GM21390 (cell line): ENCODE data around the gene IGFBP6.
A peak's percentile ranks its signal among the peaks of the same experiment; 100 is the strongest.
"Not testable (repeated sequence)": the region's sequence is repeated elsewhere in the genome, so short reads cannot be mapped to it uniquely, and the experiment has no call there.

Source experiments
- ATAC-seq: cut with Tn5 transposase; IDR thresholded peaks from one replicate; pipeline ENCODE4 v1.9.1; 2021; ENCODE audit not compliant: unreplicated experiment

Gene IGFBP6

DNA sequence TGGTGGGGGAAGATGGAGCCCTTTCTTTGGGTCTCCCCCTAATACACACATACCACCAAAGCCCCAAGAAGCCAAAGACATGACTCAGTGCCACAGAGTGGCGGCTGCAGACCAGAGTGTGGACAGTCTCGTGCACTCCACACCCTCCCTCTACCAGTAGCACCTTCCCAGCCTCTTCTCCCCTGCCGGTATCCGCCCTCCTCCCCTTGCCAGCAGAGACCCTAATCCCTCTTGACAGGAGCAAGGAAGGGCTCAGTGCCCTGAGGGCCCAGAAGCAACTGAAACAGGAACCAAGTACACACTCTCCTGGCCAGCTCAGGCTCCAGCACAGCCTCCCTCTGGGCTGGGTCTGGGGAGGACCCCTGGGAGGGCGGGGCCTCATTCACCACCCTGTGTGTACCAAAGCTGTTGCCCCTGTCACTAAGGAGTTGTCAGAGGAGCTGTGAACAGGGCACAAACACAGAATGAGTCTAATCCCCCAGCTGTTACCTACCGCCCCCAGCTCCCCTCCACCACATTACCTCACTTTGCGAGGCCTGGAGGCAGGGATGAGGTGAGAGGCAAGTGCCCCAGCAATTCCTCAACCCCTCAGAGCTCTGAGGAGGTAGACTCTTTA, 26.5 kb upstream of the IGFBP6 start:
- ATAC-seq = no peak

DNA sequence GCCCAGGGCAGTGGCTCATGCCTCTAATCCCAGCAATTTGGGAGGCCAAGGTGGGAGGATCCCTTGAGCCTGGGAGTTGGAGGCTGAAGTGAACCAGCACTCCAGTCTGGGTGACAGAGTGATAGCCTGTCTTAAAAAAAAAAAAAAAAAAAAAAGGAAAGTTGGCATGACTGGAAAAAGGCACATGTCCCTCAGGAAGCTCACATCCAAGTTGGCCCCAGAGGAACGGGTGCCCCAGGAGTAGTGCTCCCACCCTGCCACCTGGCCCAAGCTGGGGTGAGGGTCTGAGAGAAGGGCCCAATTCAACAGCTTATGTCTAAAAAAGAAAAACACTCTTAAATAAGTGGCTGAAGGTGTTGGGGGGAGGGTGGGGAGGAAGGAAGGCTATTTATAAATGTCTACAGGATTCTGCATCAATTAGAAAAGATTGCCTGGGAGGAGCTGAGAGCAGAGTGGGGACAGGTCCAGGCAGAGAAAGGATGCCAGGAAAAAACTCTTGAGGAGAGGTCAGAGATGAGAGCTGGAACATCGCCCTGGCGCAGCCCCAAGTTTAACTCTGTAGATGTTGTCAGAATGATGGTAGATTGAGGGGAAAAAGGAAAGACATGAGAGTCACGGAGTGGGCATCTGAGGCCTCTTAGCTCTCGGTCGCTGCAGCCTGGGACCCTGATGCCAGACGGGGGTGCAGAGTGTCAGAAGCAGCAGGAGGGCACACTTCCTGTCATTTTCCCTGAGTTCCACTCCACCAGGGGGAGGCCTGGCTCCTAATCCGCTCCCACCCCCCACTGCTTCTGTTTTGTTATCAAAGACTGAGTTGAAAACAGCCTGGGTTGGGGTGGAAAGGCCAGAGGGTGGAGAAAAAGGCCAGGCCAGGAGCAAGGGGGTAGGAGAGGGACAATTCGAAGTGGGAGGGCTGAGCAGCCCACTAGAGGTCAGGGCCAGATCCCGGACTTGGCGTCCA, 25.6 kb upstream of the IGFBP6 start:
- ATAC-seq = no peak

DNA sequence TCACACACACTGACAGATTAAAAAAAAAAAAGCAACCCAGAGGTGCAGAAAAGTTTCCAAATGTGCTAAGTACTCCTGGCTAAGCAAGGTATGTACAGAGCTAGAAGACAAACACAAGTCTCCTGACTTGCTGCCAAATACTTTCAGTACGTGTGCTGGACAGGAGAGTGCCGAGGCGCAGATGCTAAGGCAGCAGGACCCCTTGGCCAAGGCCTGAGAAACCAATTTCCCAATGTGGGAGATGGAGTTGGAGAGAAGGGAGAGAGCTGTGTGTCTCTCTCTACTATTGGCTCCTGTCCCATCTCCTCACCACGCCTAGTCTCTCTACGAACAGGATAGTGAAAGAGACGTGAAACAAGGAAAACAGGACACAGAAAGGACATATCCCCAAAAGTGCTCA, 23.6 kb upstream of the IGFBP6 start:
- ATAC-seq = no peak

DNA sequence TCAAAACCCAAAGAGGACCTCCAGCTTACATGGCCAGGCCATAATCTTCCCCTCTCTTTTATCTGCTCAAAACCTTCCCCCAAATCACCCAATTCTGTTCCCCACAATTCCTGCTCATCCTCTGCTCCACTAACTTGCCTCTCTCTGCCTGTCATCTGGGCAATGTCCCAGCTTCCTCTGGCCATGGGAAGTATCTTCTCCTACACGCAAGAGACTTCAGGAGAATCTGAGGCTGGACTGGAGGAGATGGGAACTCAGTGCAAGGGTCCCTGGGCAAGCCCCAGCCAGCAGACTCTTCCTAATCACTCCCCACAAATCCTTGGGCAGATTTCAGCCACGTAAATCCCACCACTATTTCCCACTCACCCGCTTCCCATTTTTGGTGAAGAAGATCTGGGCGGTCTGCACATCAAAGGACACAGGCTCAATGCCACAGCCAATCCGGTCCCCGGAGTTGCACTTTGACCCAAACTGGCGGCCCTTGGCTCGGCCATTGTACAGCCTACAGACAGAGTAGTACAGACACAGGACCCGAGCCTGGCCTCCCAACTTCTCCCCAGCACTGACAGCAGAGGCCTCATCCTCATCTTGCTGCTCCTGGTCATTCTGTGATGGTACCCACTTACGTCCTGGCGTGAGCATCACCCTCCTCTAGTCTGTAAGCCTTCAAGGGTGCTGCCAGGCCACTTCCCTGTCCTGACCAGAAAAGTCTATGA, 23.0 kb upstream of the IGFBP6 start:
- no peak for ATAC-seq

DNA sequence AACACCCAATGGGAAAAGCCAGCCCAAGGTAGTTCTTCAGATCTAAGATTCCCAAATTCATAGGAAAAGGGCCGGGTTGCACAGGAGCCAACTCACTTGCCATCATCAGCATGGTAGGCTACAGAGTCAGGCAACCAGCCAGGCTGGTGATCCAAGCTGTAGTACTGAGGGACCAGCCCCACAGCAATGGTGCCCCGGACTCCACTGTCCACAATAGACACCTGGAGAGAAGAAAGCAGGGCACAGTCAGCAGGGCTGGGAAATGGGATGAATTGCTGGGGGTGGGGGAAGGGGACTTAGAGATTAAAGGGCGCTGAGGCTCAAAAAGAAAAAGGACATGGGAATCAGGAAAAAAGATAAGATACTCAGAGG, 22.5 kb upstream of the IGFBP6 start:
- ATAC-seq = no peak

DNA sequence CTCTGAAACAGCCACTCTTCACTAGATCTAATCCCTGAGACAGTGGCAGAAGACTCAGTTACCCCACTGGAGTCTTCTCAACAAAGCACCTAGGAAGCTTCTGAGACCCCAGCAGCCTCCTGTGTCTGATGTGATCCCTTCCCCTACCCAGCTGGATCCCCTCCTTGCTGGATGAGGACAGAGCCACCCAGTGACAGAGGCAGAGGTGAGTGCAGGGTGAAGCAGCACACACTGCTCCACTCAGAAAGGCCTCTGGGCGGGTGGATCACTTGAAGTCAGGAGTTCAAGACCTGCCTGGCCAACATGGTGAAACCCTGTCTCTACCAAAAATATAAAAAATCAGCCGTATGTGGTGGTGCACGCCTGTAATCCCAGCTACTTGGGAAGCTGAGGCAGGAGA, 21.0 kb upstream of the IGFBP6 start:
- no peak for ATAC-seq

DNA sequence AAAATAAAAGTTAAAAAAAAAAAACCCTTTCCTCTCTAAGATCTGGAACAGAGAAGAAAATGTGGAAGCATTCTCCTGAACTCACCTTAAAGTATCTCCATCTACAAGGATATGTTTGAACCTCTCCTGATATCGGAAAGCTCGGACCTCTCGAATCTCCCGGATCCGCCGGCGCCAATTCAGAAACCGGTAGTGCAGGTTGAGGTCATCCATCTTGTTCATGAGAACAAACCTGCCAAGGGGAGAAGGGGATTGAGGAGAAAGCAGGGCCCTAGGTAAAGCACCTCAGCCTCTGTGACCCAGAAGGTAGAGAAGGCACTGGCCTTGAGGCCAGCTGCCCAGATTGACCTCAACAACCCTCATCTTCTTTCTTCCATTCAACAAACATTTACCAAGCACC, 20.4 kb upstream of the IGFBP6 start:
- no peak for ATAC-seq

DNA sequence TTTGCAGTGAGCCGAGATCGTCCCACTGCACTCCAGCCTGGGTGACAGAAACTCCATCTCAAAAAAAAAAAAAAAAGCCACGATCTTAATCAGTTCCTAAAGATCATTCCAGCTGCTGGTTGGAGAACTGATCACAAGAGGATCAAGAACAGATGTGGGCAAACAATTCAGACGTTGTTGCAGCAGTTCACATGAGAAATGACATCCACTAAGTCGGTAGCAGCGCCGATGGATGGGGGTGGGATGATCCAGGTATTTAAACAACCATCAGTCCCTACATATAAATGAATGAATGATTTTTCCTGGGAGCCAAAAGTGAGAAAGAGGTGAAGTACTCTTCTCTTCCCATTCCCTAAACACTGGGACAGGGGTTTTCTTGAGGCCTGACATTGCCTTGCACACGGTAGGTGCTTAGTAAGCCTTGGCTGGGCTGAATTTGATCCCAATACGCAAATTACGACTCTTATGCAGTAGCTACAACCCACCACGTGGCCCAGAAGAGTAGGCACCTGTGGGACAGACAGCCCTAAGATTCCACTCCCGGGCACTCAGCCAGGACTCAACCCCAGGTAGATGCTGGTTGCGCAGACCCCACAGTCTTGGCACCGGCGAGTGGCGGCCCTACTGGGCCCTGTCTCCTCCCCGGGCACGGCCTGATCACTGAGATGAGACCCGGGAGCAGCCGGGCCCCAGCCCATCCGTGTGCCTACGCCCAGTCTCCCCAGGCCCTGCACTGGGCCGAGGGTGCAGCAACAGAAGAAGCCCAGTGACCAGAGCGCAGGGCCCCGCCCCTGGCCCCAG, 18.8 kb upstream of the IGFBP6 start:
- peak; percentile 6 for ATAC-seq

DNA sequence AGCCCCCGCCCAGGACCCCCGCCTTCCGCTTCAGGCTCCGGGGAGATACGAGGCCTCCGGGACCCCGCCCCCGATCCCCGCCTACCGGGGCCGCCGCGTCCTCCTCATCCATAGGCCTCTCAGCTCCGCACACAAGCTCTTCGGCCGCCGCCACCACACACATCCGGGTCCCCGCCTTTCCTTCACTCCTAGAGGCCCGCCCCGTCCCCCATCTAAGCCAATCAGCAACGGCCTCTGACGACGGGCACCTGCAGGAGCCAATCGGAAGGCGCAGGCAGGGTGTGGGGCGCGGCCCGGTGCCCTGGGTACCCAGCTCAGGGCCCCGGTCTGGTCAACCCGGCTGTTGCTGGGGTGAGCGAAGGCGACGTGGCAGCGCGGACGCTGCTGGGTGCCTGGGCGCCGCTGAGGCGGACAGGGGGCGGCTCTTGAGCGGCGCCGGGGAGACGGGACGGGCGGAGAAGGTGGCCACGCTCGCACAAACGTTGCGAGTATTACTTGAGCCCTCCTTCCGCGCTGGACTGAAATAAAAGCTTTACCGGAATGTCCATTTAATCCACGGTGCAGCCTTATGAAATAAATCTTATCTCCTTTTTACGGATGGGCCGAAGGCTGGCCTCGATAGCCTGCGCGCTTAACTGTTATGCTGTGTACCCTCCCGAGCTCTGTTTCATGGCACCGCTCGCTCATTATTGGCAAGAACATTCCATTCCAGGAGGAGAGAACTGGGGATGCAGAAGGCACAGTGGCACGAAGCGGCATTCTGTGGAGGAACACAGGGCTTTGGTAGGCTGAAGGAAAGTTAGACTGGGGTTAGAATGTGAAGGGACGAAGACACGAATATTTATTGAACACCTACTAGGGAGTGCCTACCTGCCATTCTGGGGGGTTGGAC, 18.0 kb upstream of the IGFBP6 start, which contains the start of gene SPRYD3:
Gene SPRYD3, minus strand, starts transcription at position 165 of the 892 bp plus-strand sequence. Its CDS starts 57 bp downstream, at position 108.
- peak; percentile 99 for ATAC-seq

DNA sequence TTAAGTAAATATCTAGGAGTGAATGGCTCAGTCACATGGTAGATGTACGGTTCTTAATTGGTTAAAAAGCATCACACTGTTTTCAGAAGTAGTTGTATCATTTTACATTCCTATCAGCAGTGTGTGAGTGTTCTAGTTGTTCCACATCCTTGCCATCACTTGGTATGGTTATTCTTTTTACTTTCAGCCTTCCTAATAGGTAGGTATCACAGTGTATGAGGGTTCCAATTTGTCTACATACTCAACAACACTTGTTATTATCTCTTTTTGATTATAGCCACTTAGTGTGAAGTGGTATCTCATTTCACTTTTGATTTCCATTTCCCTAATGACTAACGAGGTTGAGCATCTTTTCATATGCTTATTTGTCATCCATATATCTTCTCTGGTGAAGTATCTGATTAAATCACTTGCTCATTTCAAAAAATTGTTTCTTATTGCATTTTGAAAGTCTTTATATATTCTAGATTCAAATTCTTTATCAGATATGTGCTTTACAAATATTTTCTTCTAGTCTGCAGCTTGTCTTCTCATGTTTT, 14.8 kb upstream of the IGFBP6 start:
- ATAC-seq = no peak

DNA sequence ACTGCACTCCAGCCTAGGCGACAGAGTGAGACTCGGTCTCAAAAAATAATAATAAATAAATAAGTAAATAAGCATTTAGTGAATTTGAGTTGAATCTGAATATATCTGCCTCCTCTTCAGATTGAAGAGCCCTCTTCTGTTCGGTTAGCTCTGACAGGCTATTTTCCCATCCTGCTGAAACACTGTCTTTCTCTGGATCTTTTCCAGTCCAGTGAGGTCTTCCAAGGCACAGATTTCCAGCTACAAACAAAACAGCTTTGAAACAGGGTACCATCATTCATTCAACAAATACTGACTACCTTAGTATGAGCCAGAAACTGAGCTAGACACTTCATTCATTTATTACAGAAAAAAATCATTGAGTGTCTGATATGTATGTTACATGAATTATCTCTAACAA, 11.1 kb upstream of the IGFBP6 start:
- ATAC-seq = no peak

DNA sequence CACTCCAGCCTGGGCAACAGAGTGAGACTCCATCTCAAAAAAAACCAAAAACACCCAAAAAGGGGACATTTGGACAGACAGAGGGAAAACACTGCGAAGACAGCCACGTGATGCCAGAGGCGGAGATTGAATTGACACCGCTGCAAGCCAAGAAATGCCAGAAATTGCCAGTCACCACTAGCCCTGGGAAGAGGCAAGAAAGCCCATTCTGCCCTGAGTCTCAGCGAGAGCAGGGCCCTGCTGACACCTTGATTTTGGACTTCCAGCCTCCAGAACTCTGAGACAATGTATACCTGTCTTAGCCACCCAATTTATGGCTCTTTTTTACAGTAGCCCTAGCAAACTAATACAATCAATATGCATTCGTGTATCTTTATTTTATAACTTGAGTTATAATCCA, 7.4 kb upstream of the IGFBP6 start:
- ATAC-seq = no peak

DNA sequence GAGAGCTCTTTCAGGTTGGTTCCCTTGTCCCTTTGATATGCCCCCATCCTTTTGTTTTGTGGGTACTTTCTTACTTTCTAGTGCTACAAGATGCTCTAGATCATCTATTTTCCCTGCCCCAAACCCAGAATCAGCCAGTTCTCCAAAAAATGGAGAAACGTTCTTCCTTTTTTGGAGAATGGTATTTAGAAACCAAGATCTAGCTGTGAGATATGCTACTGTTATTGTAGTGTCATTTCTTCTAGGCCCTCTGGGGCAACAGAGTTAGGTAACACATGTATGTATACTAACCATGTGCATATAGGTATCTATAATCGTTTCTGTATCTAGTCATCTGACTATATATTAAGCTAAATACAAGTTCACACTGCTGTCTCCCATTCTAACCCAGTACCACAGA, 6.9 kb upstream of the IGFBP6 start:
- no peak for ATAC-seq

DNA sequence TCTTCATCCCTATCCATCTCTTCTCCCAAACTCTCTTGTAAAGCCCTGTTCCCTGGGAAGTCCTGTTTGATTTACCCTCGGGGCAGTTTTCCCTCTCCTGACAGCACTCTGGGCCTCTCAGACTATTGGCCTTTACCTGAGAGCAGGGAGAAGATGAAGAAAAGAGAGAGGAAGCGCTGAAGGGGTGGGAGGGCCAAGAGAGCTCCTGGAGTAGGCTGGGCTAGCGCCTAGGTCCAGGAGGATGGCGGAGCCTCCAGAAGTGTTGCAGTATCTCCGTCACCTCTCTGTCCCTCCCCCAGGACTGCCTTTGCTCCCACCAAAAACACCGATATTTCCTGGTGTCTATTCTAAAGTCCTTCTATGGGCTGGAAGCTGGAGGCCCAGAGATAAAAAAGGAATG, 5.7 kb upstream of the IGFBP6 start:
- no peak for ATAC-seq

DNA sequence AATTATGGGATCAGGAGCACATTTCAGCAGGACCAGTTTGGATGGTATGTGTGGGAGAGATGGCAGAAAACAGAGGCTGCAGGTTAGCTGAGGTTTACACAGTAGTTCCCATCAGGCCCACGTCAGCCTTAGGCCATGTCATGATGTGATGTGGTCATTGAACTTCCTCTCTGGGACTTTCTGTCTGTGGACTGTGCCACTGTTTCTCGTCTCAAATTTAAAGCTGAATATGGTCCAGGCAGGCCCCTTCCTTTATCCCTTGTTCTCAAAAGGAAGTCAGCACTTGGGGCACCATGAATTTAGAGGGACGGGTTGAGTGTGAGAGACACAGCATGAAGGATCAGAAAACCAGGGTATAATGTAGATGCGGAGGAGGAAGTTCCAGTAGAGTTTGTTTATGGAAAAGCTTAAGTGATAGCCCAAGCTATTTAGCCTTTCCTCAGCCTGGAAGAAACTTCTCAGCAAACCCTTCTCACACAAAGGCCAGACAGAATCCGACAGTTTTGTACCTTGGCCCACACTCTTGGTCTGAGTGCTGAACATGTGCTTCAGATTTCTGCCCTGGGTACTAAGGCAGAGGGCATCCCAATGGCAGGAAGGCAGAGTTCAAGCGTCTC, 3.6 kb upstream of the IGFBP6 start:
- no peak for ATAC-seq

DNA sequence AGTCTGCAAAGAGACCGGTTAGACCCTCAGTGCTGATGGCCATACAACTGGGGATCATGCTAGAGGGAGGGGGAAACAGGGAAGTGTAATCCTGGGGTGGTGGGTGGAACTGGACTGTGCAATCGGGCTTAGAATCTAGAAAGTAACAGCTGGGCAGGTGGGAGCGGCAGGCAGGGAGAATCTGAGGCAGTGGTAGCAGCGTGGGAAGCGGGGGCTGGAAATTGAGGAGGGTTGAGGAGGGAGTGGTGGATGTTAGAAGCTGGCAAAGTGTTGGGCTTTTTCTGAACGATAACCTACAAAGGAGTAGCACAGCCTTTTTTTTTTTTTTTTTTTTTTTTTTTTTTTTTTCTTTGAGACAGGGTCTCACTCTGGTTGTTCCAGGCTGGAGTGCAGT, 3.1 kb upstream of the IGFBP6 start:
- ATAC-seq = no peak

DNA sequence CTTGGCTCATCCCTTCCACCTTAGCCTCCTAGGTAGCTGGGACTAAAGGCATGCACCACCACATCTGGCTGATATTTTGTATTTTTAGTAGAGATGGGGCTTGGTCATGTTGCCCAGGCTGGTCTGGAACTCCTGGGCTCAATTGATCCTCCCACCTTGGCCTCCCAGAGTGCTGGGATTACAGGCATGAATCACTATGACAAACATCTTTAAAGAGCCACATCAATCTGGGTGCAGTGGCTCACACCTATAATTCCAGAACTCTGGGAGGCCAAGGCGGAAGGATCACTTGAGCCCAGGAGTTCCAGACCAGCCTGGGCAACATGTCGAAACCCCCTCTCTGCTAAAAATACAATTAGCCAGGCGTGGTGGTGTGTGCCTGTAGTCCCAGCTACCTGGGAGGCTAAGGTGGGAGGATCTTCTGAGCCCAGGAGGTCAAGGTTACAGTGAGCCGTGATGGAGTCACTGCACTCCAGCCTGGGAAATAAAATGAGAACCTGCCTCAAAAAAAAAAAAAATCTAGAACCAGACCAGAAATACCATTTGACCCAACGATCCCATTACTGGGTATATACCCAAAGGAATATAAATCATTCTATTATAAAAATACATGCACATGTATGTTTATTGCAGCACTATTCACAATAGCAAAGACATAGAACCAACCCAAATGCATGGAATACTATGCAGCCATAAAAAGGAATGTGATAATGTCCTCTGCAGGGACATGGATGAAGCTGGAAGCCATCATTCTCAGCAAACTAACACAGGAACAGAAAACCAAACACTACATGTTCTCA, 2.5 kb upstream of the IGFBP6 start:
- not testable (repeated sequence) for ATAC-seq

DNA sequence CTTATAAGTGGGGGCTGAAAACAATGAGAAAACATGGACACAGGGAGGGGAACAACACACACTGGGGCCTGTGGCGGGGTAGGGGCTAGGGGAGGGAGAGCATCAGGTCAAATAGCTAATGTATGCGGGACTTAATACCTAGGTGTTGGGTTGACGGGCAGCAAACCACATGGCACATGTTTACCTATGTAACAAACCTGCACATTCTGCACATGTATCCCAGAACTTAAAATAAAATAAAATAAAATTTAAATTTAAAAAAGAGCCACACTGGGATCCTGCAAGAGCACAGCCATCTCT, 1.9 kb upstream of the IGFBP6 start:
- not testable (repeated sequence) for ATAC-seq
